GM12878 (cell line): ENCODE measurements around the gene NFASC. TPM values are rescaled to one million over a fixed set of nuclear protein-coding genes. Genes with fewer than 3 reads are reported as not detected.

Experiments
- ATAC-seq: fragments of 200-7000 bp; cut with Tn5 transposase; 3 replicates; pipeline ENCODE4 v1.9.1; 2020; ENCODE audit warnings: mild to moderate bottlenecking, moderate library complexity
- BruUV-seq: library from RNA; stranded (reverse); fragments of 400-500 nt; replicated peaks from 2 replicates; lab custom pipeline; 2021; lab: Mats Ljungman, UMichigan
- CTCF ChIA-PET: fragments of 300-600 bp; sonication (Branson Sonifier 250); formaldehyde crosslinking; extraction: SDS; loops from one replicate; lab custom pipeline; 2021; ENCODE audit warnings: inconsistent platforms; lab: Yijun Ruan, JAX
- POLR2A ChIA-PET: fragments of 350-600 bp; formaldehyde crosslinking; extraction: SDS; loops from one replicate; lab custom pipeline; 2021; ENCODE audit warnings: inconsistent platforms; lab: Charles Lee
- RAD21 ChIA-PET: fragments of 300-600 bp; sonication (Branson Sonifier 250); formaldehyde crosslinking; loops from one replicate; lab custom pipeline; 2023; ENCODE audit warnings: antibody characterized with exemption; ENCODE audit not compliant: unreplicated experiment; lab: Charles Lee
- SMC1A ChIA-PET: fragments of 300-600 bp; sonication (Branson Sonifier 250); formaldehyde crosslinking; loops from one replicate; lab custom pipeline; 2023; ENCODE audit not compliant: unreplicated experiment, uncharacterized antibody; lab: Charles Lee
- DNase-seq: peaks from one replicate; pipeline ENCODE4 v3.0.0-alpha.2; 2011; ENCODE audit warnings: low read depth, low spot score
- FAIRE-seq: peaks from 3 replicates; lab custom pipeline; 2011; peaks lifted over from hg19 to GRCh38; lab: Jason Lieb, UNC
- H2AFZ ChIP-seq: 2 replicates; pipeline ENCODE4 v1.6.0; 2011; ENCODE audit warnings: low read depth, low read length, control low read depth; ENCODE audit not compliant: control insufficient read depth
- H3K27ac ChIP-seq: 2 replicates; pipeline ENCODE4 v1.5.1; 2011; ENCODE audit warnings: control low read depth; ENCODE audit not compliant: control insufficient read depth, insufficient read depth
- H3K27me3 ChIP-seq, 2 experiments: replicated peaks in 1 of 2; 2 replicates each; pipeline versions ENCODE4 v1.6.0 to v1.6.1; 2011; ENCODE audit warnings: low read length in 1 of 2; ENCODE audit not compliant: control insufficient read depth in 2 of 2, insufficient read depth in 2 of 2
- H3K36me3 ChIP-seq, 2 experiments: 2 replicates each; pipeline ENCODE4 v1.5.1; 2011; ENCODE audit warnings: low read length in 1 of 2; ENCODE audit not compliant: control insufficient read depth in 2 of 2, insufficient read depth in 2 of 2
- H3K4me1 ChIP-seq: 2 replicates; pipeline ENCODE4 v1.6.1; 2011; ENCODE audit warnings: mild to moderate bottlenecking, low read length, moderate library complexity, mixed read lengths; ENCODE audit not compliant: control insufficient read depth, insufficient read depth
- H3K4me2 ChIP-seq: 2 replicates; pipeline ENCODE4 v1.6.0; 2011; ENCODE audit warnings: control low read depth; ENCODE audit not compliant: control insufficient read depth, insufficient read depth
- H3K4me3 ChIP-seq: fragments of 200-600 bp; sonication (generic); 2 replicates; pipeline ENCODE4 v1.5.1; 2016
- H3K79me2 ChIP-seq: 2 replicates; pipeline ENCODE4 v1.6.0; 2011; ENCODE audit warnings: low read length; ENCODE audit not compliant: control insufficient read depth, insufficient read depth
- H3K9ac ChIP-seq: 2 replicates; pipeline ENCODE4 v1.8.0; 2011; ENCODE audit warnings: low read length, control low read depth, mixed read lengths; ENCODE audit not compliant: control insufficient read depth, insufficient read depth
- H3K9me3 ChIP-seq: replicated peaks from 3 replicates; pipeline ENCODE4 v1.5.1; 2011; ENCODE audit warnings: mild to moderate bottlenecking, low read length; ENCODE audit not compliant: control insufficient read depth, insufficient read depth
- H4K20me1 ChIP-seq: 2 replicates; pipeline ENCODE4 v1.6.0; 2011; ENCODE audit not compliant: control insufficient read depth, insufficient read depth
- CHD1 ChIP-seq: IDR thresholded peaks from 2 replicates; pipeline ENCODE4 v1.6.1; 2012; ENCODE audit warnings: low read depth, low read length, improper control_type of control experiment
- CHD4 ChIP-seq: fragments of 200-600 bp; sonication (generic); IDR thresholded peaks from 2 replicates; pipeline ENCODE4 v1.6.1; 2016; ENCODE audit warnings: mild to moderate bottlenecking
- CREB1 ChIP-seq: IDR thresholded peaks from 2 replicates; pipeline ENCODE4 v1.6.1; 2012; ENCODE audit warnings: low read depth, mild to moderate bottlenecking, inconsistent platforms
- JUNB ChIP-seq: IDR thresholded peaks from 2 replicates; pipeline ENCODE4 v1.6.1; 2016; ENCODE audit warnings: antibody characterized with exemption, mild to moderate bottlenecking
- KAT2A ChIP-seq: conservative IDR thresholded peaks from 2 replicates; pipeline ENCODE4 v1.6.1; 2011; ENCODE audit warnings: low read depth, low read length; ENCODE audit not compliant: control insufficient read depth
- MXI1 ChIP-seq: fragments of 150-350 bp; IDR thresholded peaks from 2 replicates; pipeline ENCODE4 v1.6.1; 2011; ENCODE audit warnings: low read depth, mild to moderate bottlenecking, inconsistent platforms, low read length, improper control_type of control experiment
- NR2C1 ChIP-seq: fragments of 450-650 bp; IDR thresholded peaks from 2 replicates; pipeline ENCODE4 v1.6.1; 2017; ENCODE audit warnings: antibody characterized with exemption, mild to moderate bottlenecking, moderate library complexity
- NR2C2 ChIP-seq: IDR thresholded peaks from 2 replicates; pipeline ENCODE4 v1.6.1; 2011; ENCODE audit warnings: borderline replicate concordance, low read depth; ENCODE audit not compliant: control insufficient read depth, insufficient read length
- SP1 ChIP-seq: IDR thresholded peaks from one replicate; pipeline ENCODE4 v1.6.1; 2011; ENCODE audit warnings: low read depth, low read length
- TBL1XR1 ChIP-seq: IDR thresholded peaks from 2 replicates; pipeline ENCODE4 v1.6.1; 2012; ENCODE audit warnings: low read depth, low read length, improper control_type of control experiment
- ZNF217 ChIP-seq: fragments of 450-650 bp; IDR thresholded peaks from 2 replicates; pipeline ENCODE4 v1.6.1; 2017; ENCODE audit warnings: antibody characterized with exemption, mild to moderate bottlenecking
- WGBS: methylation state at CpG from one replicate; pipeline ENCODE4 v1.1.6; 2016; ENCODE audit warnings: low lambda C conversion rate; ENCODE audit not compliant: insufficient replicate concordance, insufficient coverage; ENCODE audit errors: missing lambda C conversion rate; 5-methylcytosine and 5-hydroxymethylcytosine counted together
- in situ Hi-C: fragments of 300-500 bp; cut with MboI; formaldehyde crosslinking; loops from 9 replicates; pipeline ENCODE4 v1.14.3; 2018; ENCODE audit warnings: mixed read lengths
- intact Hi-C: fragments of 100-400 bp; cut with micrococcal nuclease; formaldehyde crosslinking; loops from one replicate; pipeline ENCODE4 v1.14.2; 2022; ENCODE audit not compliant: unreplicated experiment
- polyA plus RNA-seq, 11 experiments: library from polyadenylated mRNA; depleted of rRNA in 4 of 11; unstranded in 6 of 11; stranded (reverse) in 5 of 11; fragments of >200 nt; fragmentation: Nextera tagmentation in 4 of 11; fragmentation: Illumina TruSeq in 1 of 11; extraction: Ambion mirVana in 4 of 11; extraction: Trizol in 1 of 11; gene quantifications; 1 replicate in 1 of 11; 2 replicates in 10 of 11; pipeline versions ENCODE4 v1.2.1 to v1.2.3, GENCODE V29; 2011 to 2016; ENCODE audit warnings: inconsistent platforms in 2 of 11, missing spikeins in 2 of 11, low read depth in 1 of 11
- total RNA-seq, 4 experiments: library from RNA; depleted of rRNA in 3 of 4; stranded (reverse); fragments of >200 nt in 3 of 4; fragmentation: Illumina TruSeq in 1 of 4; extraction: Trizol in 1 of 4; gene quantifications; 2 replicates each; pipeline versions ENCODE4 v1.2.1 to v1.2.3, GENCODE V29; 2013 to 2021
- TF ChIP-seq, protein P1 (sequence below): fragments of 450-650 bp; IDR thresholded peaks from 2 replicates; pipeline ENCODE4 v1.6.1; 2018; ENCODE audit warnings: mild to moderate bottlenecking, low read depth, moderate library complexity; ENCODE audit not compliant: partially characterized antibody
- TF ChIP-seq, protein P2 (sequence below), 3 experiments: IDR thresholded peaks in 2 of 3; conservative IDR thresholded peaks in 1 of 3; 2 replicates each; pipeline ENCODE4 v1.5.1; 2011; ENCODE audit warnings: low read depth in 3 of 3, low read length in 3 of 3, mild to moderate bottlenecking in 3 of 3, control low read depth in 2 of 3, moderate library complexity in 2 of 3, inconsistent platforms in 1 of 3, mixed read lengths in 1 of 3; ENCODE audit not compliant: control insufficient read depth in 2 of 3, insufficient read depth in 1 of 3; ENCODE audit errors: extremely low read depth in 1 of 3
- TF ChIP-seq, protein P3 (sequence below): IDR thresholded peaks from 2 replicates; pipeline ENCODE4 v1.6.1; 2012; ENCODE audit warnings: mild to moderate bottlenecking, low read depth, low read length
- TF ChIP-seq, protein P4 (sequence below): IDR thresholded peaks from 2 replicates; pipeline ENCODE4 v1.6.1; 2012; ENCODE audit warnings: low read depth, low read length, improper control_type of control experiment

Gene NFASC
- total and polyA plus RNA-seq, 10 of the 15 experiments (the other 5 are each of a cell fraction or from before 2014, with no cell fraction given), result 0.04 to 0.31 (median 0.12) TPM; not detected in 4

GRCh38 chr1:204967451-204967850 lies 96.8 kb downstream of the NFASC start:
- intact Hi-C loops, result no loop called here
- no TSS peak for BruUV-seq
- FAIRE-seq (no peak), DNase-seq (no peak), ATAC-seq (no peak)
- WGBS, result 15% methylated on average over 6 of the region's 6 CpGs
- no peaks in the 10 kb centered on the region for H3K36me3 ChIP-seq
- ChIA-PET POLR2A (no interaction called here), SMC1A (interaction anchor here (0.6 kb wide), 1 partner anchor 20 kb away, joined by 3 read pairs; no protein-coding TSS in a partner anchor), RAD21 (no interaction called here), CTCF (interaction anchor here (1.2 to 1.4 kb wide), 2 partner anchors 25 to 288 kb away, joined by 5 to 6 read pairs; no protein-coding TSS in a partner anchor)
- no peak overlapping the region for H3K9ac ChIP-seq
- H3K79me2 ChIP-seq, result no peaks in the 10 kb centered on the region
- H3K9me3 ChIP-seq, result no peaks in the 10 kb centered on the region
- peaks cover 4% of the 10 kb centered on the region; the same call in 1 of the 2 replicates for H3K4me1 ChIP-seq
- H3K4me3 ChIP-seq, result no peak overlapping the region
- in situ Hi-C loops, result loop anchor here (5.0 kb wide), 1 partner anchor 50 kb away; no protein-coding TSS in a partner anchor
- H4K20me1 ChIP-seq, result no peaks in the 10 kb centered on the region
- H2AFZ ChIP-seq, result no peak overlapping the region
- no peak overlapping the region for H3K27ac ChIP-seq
- peaks cover 1 to 5% of the 10 kb centered on the region in 2 experiments; a peak in 3 of 4 replicates for H3K27me3 ChIP-seq
- H3K4me2 ChIP-seq, result no peak overlapping the region
- no peak for TF ChIP-seq NR2C2
- no peak for TF ChIP-seq KAT2A
- no peak for TF ChIP-seq CHD1
- TF ChIP-seq, protein P1, sequence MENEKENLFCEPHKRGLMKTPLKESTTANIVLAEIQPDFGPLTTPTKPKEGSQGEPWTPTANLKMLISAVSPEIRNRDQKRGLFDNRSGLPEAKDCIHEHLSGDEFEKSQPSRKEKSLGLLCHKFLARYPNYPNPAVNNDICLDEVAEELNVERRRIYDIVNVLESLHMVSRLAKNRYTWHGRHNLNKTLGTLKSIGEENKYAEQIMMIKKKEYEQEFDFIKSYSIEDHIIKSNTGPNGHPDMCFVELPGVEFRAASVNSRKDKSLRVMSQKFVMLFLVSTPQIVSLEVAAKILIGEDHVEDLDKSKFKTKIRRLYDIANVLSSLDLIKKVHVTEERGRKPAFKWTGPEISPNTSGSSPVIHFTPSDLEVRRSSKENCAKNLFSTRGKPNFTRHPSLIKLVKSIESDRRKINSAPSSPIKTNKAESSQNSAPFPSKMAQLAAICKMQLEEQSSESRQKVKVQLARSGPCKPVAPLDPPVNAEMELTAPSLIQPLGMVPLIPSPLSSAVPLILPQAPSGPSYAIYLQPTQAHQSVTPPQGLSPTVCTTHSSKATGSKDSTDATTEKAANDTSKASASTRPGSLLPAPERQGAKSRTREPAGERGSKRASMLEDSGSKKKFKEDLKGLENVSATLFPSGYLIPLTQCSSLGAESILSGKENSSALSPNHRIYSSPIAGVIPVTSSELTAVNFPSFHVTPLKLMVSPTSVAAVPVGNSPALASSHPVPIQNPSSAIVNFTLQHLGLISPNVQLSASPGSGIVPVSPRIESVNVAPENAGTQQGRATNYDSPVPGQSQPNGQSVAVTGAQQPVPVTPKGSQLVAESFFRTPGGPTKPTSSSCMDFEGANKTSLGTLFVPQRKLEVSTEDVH, result no peak
- no peak for TF ChIP-seq CREB1
- TF ChIP-seq CHD4, result no peak
- TF ChIP-seq ZNF217, result no peak
- TF ChIP-seq, protein P2, sequence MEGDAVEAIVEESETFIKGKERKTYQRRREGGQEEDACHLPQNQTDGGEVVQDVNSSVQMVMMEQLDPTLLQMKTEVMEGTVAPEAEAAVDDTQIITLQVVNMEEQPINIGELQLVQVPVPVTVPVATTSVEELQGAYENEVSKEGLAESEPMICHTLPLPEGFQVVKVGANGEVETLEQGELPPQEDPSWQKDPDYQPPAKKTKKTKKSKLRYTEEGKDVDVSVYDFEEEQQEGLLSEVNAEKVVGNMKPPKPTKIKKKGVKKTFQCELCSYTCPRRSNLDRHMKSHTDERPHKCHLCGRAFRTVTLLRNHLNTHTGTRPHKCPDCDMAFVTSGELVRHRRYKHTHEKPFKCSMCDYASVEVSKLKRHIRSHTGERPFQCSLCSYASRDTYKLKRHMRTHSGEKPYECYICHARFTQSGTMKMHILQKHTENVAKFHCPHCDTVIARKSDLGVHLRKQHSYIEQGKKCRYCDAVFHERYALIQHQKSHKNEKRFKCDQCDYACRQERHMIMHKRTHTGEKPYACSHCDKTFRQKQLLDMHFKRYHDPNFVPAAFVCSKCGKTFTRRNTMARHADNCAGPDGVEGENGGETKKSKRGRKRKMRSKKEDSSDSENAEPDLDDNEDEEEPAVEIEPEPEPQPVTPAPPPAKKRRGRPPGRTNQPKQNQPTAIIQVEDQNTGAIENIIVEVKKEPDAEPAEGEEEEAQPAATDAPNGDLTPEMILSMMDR (IDR thresholded peaks at IDR 0.05 in 2 of 3, conservative IDR thresholded peaks at IDR 0.05 in 1 of 3; ENCODE audit: control insufficient read depth in 2 of 3, extremely low read depth in 1 of 3, insufficient read depth in 1 of 3, low read depth in 3 of 3, low read length in 3 of 3), result no peak
- no peak for TF ChIP-seq MXI1
- no peak for TF ChIP-seq SP1
- TF ChIP-seq, protein P3, sequence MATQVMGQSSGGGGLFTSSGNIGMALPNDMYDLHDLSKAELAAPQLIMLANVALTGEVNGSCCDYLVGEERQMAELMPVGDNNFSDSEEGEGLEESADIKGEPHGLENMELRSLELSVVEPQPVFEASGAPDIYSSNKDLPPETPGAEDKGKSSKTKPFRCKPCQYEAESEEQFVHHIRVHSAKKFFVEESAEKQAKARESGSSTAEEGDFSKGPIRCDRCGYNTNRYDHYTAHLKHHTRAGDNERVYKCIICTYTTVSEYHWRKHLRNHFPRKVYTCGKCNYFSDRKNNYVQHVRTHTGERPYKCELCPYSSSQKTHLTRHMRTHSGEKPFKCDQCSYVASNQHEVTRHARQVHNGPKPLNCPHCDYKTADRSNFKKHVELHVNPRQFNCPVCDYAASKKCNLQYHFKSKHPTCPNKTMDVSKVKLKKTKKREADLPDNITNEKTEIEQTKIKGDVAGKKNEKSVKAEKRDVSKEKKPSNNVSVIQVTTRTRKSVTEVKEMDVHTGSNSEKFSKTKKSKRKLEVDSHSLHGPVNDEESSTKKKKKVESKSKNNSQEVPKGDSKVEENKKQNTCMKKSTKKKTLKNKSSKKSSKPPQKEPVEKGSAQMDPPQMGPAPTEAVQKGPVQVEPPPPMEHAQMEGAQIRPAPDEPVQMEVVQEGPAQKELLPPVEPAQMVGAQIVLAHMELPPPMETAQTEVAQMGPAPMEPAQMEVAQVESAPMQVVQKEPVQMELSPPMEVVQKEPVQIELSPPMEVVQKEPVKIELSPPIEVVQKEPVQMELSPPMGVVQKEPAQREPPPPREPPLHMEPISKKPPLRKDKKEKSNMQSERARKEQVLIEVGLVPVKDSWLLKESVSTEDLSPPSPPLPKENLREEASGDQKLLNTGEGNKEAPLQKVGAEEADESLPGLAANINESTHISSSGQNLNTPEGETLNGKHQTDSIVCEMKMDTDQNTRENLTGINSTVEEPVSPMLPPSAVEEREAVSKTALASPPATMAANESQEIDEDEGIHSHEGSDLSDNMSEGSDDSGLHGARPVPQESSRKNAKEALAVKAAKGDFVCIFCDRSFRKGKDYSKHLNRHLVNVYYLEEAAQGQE, result no peak
- TF ChIP-seq, protein P4, sequence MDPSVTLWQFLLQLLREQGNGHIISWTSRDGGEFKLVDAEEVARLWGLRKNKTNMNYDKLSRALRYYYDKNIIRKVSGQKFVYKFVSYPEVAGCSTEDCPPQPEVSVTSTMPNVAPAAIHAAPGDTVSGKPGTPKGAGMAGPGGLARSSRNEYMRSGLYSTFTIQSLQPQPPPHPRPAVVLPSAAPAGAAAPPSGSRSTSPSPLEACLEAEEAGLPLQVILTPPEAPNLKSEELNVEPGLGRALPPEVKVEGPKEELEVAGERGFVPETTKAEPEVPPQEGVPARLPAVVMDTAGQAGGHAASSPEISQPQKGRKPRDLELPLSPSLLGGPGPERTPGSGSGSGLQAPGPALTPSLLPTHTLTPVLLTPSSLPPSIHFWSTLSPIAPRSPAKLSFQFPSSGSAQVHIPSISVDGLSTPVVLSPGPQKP, result no peak
- TF ChIP-seq JUNB, result no peak
- no peak for TF ChIP-seq TBL1XR1
- no peak for TF ChIP-seq NR2C1
